ENCODE results near the gene MORN2.

MORN2 gene

DNA sequence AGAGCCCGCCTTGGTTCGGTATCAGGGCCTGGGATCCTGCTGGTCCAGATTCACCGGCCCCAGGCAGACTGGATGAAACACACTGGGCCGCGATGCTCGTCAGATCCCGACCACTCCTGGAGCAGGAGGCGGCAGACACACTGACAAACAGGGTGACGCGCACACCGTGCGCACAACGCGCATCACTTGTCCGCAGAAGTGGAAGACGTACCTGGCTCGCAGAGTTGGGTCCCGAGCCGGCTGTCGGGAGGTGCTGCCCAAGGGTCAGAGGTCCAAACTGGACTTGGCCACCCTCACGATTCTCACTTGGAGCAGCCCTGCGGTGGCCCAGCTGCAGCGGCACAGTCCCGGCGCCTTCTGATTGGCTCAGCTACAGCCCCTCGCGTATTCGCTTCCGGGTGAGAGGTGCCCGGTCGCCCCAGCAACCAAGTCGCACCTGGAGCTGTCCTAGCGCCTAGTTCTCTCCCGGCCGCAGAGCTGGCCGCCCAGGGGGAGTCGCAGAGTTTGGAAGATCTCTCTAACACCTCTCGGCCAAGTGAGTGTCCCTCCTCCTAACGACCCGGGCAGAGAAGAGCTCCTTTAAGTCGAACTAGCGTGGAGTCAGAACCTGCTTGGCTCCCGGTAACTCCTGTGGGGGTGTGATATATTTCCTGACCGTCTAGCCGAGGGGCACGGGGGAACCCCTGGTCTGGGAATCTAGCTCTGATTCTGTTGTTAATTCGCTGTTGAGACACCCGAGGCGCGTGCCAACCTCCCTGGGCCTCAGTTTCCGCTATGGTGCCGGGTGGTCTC is at the start of gene MORN2, which contains the start of gene DHX57:
Gene MORN2, plus strand, starts transcription at position 401 of the 792 bp plus-strand sequence.
Gene DHX57, minus strand, starts transcription at position 359 of the 792 bp plus-strand sequence. CDS start 7,529 bp downstream, outside the sequence.
- DNase-seq (ENCODE audit: low read depth) = peak; percentile 71

DNA sequence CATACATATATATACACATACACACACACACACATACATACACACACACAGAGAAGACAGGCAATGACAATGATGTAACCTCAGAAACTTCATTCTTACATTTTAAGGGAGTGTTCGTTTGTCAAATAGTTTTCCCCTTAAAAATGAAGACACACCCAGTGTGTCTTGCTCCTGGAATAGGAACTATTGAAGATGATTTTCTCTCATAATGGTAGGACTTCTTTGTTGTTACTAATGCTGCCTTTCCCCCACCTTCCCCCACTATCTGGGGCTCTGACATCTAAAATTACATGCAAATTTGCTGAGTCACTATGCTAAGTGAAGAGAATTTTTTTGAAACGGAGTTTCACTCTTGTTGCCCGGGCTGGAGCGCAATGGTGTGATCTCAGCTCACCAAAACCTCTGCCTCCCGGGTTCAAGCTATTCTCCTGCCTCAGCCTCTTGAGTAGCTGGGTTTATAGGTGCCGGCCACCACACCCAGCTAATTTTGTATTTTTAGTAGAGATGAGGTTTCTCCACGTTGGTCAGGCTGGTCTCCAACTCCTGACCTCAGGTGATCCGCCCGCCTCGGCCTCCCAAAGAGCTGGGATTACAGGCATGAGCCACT is 48.1 kb upstream of the MORN2 start:
- DNase-seq (ENCODE audit: low read depth) = peak; percentile 58

DNA sequence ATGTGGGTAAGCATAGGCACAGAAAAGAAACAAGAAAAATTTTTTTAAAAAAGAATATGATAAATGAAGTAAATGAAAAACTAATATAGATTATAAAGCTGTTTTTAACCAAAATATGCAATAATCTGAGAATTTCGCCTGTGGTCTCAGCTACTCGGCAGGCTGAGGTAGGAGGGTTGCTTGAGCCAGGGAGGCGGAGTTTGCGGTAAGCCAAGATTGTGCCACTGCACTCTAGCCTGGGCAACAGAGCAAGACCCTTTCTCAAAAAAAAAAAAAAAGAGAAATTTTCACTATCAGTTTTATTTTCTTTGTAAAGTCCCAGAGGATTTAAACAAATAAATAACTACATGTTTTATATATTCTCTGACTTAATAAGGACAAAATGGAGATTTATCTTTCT is 47.3 kb upstream of the MORN2 start:
- DNase-seq (ENCODE audit: low read depth) = no peak

DNA sequence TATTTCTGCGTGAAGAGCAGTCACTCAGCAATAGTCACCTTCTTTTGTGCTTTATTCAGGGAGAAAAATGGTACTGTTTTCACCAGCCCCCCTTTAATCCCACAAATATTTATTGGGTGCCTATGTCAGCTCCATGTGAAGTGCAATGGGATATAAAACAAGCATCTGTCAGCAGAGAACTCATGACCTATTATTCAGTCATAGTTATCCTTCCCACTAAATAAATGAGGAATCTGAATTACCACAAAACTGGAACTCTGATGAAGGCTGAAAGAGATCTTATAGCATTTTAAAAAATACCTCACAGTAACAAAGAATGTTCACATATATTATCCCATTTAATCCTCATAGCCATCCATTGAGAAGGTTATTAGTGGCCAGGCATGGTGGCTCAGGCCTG is 45.8 kb upstream of the MORN2 start:
- no peak for DNase-seq (ENCODE audit: low read depth)

DNA sequence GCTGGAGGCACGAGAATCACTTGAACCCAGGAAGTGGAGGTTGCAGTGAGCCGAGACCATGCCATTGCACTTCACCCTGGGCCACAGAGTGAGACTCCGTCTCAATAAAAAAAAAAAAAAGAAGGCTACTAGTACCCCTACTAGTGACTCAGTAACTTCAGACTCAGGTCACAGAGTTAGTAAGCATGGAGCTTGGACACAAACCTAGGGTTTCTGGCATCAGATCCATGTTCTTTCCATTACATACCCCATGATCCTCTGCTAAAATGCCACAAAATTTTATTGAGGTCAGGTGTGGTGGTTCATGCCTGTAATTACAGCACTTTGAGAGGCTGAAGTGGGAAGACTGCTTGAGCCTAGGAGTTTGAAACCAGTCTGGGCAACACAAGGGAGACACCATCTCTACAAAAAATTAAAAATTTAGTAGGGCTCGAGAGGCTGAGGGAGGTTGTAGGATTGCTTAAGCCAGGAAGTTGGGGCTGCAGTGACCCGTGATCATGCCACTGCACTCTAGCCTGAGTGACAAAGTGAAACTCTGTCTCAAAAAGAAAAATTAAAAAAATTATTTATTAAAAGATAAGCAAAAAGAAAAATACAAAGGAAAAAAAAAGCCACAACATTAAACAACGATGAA is 45.1 kb upstream of the MORN2 start:
- peak; percentile 50 for DNase-seq (ENCODE audit: low read depth)

DNA sequence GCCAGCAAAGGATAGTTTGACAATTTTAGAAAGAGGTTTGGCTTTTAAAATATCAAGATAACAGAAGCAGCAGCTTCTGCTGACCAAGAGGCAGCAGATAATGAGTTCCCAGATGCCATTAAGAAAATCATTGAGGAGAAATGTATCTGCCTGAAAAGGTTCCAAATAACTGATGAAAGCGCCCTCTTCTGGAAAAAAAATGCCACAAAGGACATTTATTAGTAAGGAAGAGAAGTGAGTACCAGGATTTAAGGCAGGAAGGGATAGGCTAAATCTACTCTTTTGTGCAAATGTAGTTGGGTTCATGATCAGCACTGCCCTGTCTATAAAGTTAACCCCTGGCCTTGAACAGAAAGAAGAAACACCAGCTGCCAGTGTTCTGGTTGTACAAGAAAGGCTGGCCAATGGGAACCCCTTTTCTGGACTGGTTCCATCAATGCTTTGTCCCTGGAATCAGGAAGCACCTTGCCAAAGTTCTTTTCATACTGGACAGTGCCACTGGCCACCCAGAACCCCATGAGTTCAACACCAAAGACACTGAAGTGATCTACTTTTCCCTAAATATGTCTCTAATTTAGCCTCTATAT is 40.7 kb upstream of the MORN2 start:
- DNase-seq (ENCODE audit: low read depth) = no peak

DNA sequence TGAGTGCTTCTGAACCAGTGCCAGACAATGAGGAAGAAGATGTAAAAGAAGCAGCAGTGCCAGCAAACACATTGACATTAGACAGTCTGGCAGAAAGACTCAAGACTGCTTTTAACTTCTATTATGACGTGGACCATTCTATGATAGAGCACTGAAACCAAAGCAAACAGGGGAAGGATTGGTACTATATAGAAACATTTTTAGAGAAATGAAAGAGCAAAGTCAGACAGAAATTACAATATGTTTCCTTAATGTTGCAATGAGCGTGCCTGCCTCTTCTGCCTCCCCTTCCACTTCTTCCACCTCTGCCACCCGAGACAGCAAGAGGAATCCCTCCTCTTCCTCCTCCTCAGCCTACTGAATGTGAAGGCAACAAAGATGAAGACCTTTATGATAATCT is 39.8 kb upstream of the MORN2 start:
- no peak for DNase-seq (ENCODE audit: low read depth)

DNA sequence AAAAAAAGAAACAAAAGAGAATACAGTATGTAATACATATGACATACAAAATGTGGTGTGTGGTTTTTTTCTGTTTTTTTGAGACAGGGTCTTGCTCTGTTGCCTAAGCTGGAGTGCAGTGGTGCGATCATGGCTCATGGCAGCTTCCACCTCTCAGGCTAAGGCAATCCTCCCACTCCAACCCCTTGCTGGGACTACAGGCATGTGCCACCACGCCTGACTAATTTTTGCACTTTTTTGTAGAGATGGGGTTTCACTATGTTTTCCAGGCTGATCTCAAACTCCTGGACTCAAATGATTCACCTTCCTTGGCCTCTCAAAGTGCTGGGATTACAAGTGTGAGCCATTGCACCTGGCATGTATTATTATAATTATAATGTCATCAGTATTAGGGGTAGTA is 39.0 kb upstream of the MORN2 start:
- DNase-seq (ENCODE audit: low read depth) = no peak

DNA sequence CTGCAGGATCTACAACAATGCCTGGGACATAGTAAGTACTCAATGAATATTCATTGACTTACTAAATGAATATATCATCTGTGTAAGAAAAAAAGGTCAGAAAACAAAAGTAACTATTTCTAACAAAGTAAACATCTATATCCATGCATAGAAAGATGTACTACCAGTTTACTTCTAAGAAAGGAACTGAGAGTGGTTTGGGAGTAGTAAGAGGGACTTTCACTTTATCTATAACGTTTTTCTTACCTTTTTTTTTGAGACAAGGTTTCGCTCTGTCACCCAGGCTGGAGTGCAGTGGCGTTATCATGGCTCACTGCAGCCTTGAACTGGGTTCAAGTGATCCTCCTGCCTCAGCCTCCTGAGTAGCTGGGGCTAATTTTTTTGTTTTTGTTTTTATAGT is 25.7 kb upstream of the MORN2 start:
- no peak for DNase-seq (ENCODE audit: low read depth)

DNA sequence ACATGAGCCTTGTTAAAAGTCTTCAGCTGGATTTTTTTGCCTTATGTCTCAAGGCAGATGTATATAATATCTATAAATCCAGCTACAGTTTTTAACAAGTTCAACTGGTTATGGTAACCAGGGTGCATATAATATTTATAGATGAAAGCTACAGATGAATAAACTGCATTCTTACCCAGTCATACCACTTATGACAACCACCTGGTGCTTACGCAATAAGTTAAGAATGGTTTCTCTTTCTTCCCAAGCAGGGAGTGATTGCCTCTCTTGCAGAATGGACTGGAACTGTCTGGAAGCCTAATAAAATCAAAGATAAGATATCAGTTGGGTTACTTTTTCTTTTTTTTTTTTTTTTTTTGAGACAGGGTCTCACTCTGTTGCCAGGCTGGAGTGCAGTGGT is 19.6 kb upstream of the MORN2 start:
- no peak for DNase-seq (ENCODE audit: low read depth)

DNA sequence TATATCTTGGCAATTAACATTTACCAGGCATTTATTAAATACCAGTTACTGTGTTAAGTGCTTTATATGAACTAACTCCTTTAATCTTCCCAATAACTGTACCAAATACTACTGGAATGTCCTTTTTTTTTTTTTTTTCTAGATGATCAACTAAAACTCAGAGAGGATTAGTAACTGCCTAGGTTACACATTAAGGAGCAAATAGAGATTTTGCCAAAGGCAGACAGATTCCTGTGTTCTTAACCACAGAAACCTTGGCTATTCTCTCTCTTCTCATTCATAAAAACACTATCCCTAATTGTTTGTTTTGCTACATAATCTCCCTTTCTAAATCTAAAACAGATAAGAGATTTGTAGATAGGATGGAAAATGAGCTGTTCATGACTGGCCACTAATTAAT is 13.3 kb upstream of the MORN2 start:
- DNase-seq (ENCODE audit: low read depth) = no peak

DNA sequence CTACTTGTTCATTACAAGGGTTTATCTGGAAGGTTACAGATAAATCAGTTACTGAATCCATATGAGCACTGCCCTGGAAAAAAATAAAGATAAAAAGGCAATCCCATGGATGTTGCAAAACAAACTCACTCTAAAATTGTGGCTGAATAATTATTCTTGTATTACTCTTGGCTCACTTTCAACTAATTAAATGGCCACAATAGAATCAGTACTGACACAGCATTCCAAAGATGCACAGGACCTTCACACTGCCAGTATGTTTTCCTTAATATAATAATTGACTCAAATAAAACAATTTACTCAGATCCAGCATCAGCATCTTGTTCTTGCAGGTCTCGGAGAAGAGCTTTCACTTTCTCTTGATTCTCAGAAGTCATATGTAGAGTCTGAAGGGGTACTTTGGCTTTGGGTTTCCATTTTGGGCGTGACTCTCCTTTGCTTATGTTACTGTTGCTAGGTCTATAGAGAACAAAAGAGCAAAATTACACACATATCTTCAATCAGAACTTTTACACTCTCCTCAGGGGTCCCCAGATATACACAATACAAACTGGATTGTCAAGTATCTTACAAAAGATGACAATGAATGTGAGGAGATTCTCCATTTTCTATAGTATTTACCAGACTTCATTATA is 12.6 kb upstream of the MORN2 start:
- DNase-seq (ENCODE audit: low read depth) = no peak

DNA sequence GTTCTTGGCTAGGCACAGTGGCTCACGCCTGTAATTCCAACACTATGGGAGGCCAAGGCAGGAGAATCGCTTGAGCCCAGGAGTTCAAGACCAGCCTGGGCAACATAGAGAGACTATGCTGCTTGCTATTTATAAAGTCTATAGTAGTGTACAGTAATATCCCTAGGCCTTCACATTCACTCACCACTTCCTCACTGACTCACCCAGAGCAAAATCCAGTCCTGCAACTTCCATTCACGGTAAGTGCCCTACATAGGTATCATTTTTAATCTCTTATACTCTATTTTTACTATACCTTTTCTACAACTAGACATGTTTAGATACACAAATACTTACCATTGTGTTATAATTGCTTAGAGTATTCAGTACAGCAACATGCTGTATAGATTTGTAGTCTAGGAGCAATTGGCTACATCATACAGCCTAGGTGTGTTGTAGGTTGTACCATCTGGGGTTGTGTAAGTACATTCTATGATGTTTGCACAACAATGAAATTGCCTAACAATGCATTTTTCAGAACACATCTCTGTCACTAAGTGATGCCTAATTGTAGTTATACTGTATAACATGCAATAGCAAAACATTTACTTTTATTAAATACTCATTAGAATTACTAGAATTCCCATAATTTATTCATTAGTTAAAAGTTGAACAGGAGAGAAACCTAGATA is 8.9 kb upstream of the MORN2 start:
- no peak for DNase-seq (ENCODE audit: low read depth)

DNA sequence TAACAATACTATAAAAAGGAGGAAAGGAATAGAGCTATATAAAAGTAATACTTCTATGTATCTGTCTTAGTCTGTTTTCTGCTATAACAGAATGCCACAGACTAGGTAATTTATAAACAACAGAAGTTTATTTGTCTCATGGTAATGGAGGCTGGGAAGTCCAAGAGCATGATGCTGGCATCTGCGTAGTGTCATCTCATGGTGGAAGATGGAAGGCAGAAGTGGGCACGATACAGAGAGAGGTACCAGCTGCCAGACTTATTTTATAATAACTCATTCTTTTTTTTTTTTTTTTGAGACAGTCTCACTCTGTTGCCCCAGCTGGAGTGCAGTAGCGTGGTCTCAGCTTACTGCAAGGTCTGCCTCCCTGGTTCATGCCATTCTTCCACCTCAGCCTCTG is 4.3 kb upstream of the MORN2 start:
- no peak for DNase-seq (ENCODE audit: low read depth)

DNA sequence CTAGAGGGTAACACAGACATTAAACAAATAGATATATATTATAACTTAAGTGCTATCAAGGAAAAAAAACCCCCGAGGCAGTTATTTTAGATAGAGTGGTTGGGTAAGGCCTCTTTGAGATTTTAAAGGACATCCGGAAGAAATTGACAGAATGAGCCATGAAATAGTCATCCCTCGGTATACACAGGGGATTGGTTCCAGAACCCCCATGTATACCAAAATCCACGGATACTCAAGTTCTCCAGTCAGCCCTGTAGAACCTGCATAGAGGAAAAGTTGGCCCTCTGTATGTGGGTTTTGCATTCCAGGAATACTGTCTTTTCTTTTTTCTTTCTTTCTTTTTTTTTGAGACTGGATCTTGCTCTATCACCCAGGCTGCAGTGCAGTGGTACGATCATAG is 2.0 kb upstream of the MORN2 start:
- DNase-seq (ENCODE audit: low read depth) = no peak

DNA sequence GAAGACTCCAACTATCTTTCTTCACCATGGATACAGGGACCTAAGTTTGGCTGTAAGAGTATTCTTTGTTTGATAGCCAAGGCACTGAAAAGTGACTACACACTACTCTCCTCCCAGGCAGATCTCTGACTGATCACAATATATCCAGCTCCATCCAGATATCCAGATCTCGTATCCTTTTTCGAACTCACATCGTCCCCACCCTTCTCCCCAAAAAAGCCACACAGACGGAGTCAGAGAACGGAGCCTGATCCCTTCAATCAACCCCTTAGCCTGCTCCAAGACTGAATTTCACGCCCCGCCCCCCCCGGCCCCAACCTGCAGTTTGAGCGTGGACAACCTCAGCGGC is 575 bp upstream of the MORN2 start:
- DNase-seq (ENCODE audit: low read depth) = no peak

DNA sequence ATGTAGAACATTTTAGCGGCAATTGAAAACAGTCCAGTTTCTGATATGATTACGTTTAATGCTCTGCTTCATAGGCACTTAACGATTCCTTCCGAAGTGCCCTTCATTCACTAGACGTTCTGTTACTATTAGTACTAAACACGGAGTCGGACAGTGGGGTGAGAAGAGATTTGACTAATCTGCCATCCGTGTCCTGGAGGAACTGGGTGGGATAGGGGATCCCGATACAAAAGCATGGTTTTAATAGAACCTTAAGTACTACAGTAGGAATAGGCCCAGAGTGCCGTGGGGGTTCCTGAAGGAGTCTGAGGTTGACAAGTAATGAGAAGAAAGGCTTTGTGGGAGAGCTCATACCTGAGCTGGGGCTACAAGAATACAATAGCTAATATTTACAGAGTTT is 631 bp downstream of the MORN2 start:
- no peak for DNase-seq (ENCODE audit: low read depth)

DNA sequence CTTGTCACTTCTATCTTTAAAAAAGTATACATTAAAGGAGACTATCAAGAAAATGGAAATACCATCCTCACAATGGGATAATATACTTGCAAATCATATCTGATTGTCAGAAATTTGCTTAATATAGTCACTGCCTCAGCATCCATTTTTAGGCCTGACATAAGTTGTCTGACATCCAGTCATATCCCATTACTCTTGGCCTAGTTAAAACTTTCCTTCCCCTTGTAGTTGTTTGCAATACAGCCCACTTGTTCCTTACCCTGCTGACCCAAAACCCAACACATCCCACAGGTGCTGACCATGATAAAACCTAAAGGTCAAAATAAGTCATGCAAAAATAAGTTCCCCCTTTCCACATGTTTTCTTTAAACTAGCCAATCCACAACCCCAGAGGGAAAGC is 10.3 kb downstream of the MORN2 start:
- no peak for DNase-seq (ENCODE audit: low read depth)

DNA sequence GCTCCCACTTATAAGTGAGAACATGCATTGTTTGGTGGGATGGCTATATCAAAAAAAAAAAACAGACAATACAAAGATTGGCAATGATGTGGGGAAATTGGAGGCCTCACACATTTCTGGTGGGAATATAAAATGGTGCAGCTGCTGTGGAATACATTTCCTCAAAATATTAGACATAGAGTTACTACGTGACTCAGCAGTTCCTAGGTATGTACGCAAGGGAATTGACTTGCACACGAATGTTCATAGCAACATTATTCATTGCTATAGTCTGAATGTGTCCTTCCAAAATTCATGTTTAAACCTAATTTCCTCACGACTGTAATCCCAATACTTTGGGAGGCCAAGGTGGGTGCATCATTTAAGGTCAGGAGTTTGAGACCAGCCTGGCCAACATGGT is 11.6 kb downstream of the MORN2 start:
- DNase-seq (ENCODE audit: low read depth) = no peak

DNA sequence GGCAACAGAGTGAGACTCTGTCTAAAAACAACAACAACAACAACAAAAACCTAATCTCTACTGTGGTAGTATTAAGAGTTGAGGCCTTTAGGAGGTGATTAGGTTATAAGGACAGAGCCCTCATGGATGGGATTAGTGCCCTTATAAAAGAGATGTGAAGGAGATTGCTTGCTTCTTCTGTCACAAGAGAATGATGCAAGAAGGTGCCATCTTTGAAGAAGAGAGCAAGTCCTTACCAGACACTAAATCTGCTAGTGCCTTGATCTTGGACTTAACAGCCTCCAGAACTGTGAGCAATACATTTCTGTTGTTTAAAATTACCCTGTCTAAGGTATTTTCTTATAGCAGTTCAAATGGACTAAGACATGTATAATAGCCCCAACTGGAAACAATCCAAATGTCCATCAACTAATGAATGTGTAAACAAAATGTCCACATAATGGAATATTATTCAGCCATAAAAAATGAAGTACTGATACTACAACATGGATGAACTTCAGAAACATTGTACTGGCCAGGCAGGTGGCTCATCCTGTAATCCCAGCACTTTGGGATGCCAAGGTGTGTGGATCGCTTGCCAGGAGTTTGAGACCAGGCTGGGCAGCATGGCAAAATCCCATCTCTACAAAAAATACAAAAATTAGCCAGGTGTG is 12.3 kb downstream of the MORN2 start:
- no peak for DNase-seq (ENCODE audit: low read depth)

DNA sequence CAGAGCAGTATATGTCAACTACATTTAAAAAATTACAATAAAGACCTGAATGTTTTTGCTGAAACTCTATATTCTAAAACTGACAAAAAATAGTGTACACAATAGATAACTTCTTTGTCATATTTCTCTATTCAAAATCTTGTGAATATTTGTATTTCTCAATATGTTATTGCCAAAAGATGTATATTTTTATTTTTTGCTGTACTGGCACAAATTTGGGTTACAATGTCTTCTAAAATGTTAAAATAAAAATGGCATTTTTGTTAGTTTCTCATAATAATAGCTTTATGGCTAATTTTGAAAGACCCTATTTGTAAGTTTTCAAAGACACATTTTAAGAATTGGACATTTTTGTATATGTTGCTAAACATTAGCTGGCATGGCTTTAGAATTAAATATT is 13.3 kb downstream of the MORN2 start:
- no peak for DNase-seq (ENCODE audit: low read depth)

DNA sequence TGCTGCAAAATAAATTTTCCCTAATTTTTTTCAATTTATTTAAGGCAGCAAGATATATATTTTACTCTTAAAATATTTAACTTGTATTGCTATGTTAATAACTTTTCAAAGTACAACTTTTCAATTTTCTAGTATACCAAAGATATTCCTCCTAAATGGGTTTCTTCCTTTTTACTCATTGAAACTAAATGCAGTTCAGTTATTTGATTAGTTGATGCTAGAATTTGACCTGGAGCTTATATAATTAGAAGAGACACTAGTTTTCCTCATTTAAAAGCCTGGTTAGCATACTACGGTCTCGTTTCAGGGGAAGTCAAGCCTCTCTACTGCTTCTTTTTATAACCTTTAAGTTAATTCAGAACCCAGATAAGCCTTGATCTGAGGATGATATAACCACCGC is 13.8 kb downstream of the MORN2 start, which contains the start of gene ARHGEF33:
Gene ARHGEF33, plus strand, starts transcription at position 301 of the 400 bp plus-strand sequence. CDS start 29,573 bp downstream, outside the sequence.
- no peak for DNase-seq (ENCODE audit: low read depth)
